HEK293 (cell line): ENCODE measurements around the gene TNPO3.
A peak's percentile ranks its signal among the peaks of the same experiment; 100 is the strongest.

Experiments used
- CTCF ChIA-PET: fragments of 350-600 bp; formaldehyde crosslinking; extraction: SDS; loops from one replicate; lab custom pipeline; 2021; ENCODE audit warnings: antibody characterized with exemption; lab: Yijun Ruan, JAX
- POLR2A ChIA-PET: fragments of 300-600 bp; formaldehyde crosslinking; extraction: SDS; loops from one replicate; lab custom pipeline; 2020; ENCODE audit warnings: antibody characterized with exemption, inconsistent platforms; lab: Yijun Ruan, JAX
- H3K27ac ChIP-seq: fragments of 200-500 bp; sonication (Bioruptor generic); 2 replicates; pipeline ENCODE4 v1.5.1; 2014; ENCODE audit warnings: low read depth, low read length, control low read depth, inconsistent platforms; ENCODE audit errors: extremely low read depth
- H3K36me3 ChIP-seq, 2 experiments: fragments of 200-500 bp in 1 of 2; sonication (Bioruptor generic) in 1 of 2; 1 replicate in 1 of 2; 2 replicates in 1 of 2; pipeline ENCODE4 v1.5.1; 2014 to 2017; ENCODE audit warnings: inconsistent platforms in 2 of 2, low read length in 2 of 2; ENCODE audit not compliant: control insufficient read depth in 2 of 2, insufficient read depth in 1 of 2
- H3K4me1 ChIP-seq: fragments of 200-500 bp; sonication (Bioruptor generic); 2 replicates; pipeline ENCODE4 v1.5.1; 2014; ENCODE audit warnings: mild to moderate bottlenecking, low read length, inconsistent platforms; ENCODE audit not compliant: control insufficient read depth, insufficient read depth
- H3K4me3 ChIP-seq: 2 replicates; pipeline ENCODE4 v1.5.1; 2011; ENCODE audit warnings: low read depth, mild to moderate bottlenecking, control low read depth, low read length, moderate library complexity
- H3K9me3 ChIP-seq: fragments of 200-500 bp; sonication (Bioruptor generic); 2 replicates; pipeline ENCODE4 v1.5.1; 2014; ENCODE audit warnings: low read depth, low read length, inconsistent platforms; ENCODE audit not compliant: control insufficient read depth, insufficient read depth
- GLI4 ChIP-seq: fragments of 450-650 bp; formaldehyde crosslinking; IDR thresholded peaks from 2 replicates; pipeline ENCODE4 v1.5.1; 2016; ENCODE audit warnings: missing biosample characterization, missing genetic modification characterization
- GLIS1 ChIP-seq: fragments of 450-650 bp; formaldehyde crosslinking; IDR thresholded peaks from 2 replicates; pipeline ENCODE4 v1.5.1; 2016; ENCODE audit warnings: missing biosample characterization, missing genetic modification characterization
- KLF16 ChIP-seq: fragments of 450-650 bp; formaldehyde crosslinking; IDR thresholded peaks from 2 replicates; pipeline ENCODE4 v1.5.1; 2017; ENCODE audit warnings: missing biosample characterization, missing genetic modification characterization
- KLF8 ChIP-seq: fragments of 450-650 bp; formaldehyde crosslinking; IDR thresholded peaks from 2 replicates; pipeline ENCODE4 v1.5.1; 2016; ENCODE audit warnings: missing biosample characterization, missing genetic modification characterization
- MYNN ChIP-seq: fragments of 450-650 bp; formaldehyde crosslinking; IDR thresholded peaks from 2 replicates; pipeline ENCODE4 v1.5.1; 2016; ENCODE audit warnings: missing biosample characterization, missing genetic modification characterization, borderline replicate concordance
- OSR2 ChIP-seq: fragments of 450-650 bp; formaldehyde crosslinking; IDR thresholded peaks from 2 replicates; pipeline ENCODE4 v1.5.1; 2016; ENCODE audit warnings: missing biosample characterization, missing genetic modification characterization
- OVOL3 ChIP-seq: fragments of 450-650 bp; formaldehyde crosslinking; IDR thresholded peaks from 2 replicates; pipeline ENCODE4 v1.5.1; 2016; ENCODE audit warnings: missing biosample characterization, missing genetic modification characterization
- REPIN1 ChIP-seq: fragments of 450-650 bp; formaldehyde crosslinking; IDR thresholded peaks from 2 replicates; pipeline ENCODE4 v1.5.1; 2017; ENCODE audit warnings: missing biosample characterization, missing genetic modification characterization, low read depth
- SCRT2 ChIP-seq: fragments of 450-650 bp; formaldehyde crosslinking; IDR thresholded peaks from 2 replicates; pipeline ENCODE4 v1.5.1; 2016; ENCODE audit warnings: missing biosample characterization, missing genetic modification characterization
- ZFHX2 ChIP-seq: fragments of 450-650 bp; formaldehyde crosslinking; conservative IDR thresholded peaks from 2 replicates; pipeline ENCODE4 v1.5.1; 2016; ENCODE audit warnings: missing biosample characterization, missing genetic modification characterization
- ZNF121 ChIP-seq: fragments of 450-650 bp; formaldehyde crosslinking; IDR thresholded peaks from 2 replicates; pipeline ENCODE4 v1.5.1; 2016; ENCODE audit warnings: missing biosample characterization, missing genetic modification characterization
- ZNF2 ChIP-seq: fragments of 450-650 bp; formaldehyde crosslinking; IDR thresholded peaks from 2 replicates; pipeline ENCODE4 v1.5.1; 2016; ENCODE audit warnings: missing biosample characterization, missing genetic modification characterization
- ZNF341 ChIP-seq: fragments of 450-650 bp; formaldehyde crosslinking; IDR thresholded peaks from 2 replicates; pipeline ENCODE4; 2016; ENCODE audit warnings: low read depth, missing biosample characterization, missing genetic modification characterization
- ZNF394 ChIP-seq: fragments of 450-650 bp; formaldehyde crosslinking; IDR thresholded peaks from 2 replicates; pipeline ENCODE4 v1.5.1; 2016; ENCODE audit warnings: missing biosample characterization, missing genetic modification characterization, mild to moderate bottlenecking, moderate library complexity, borderline replicate concordance
- ZNF558 ChIP-seq: fragments of 450-650 bp; formaldehyde crosslinking; IDR thresholded peaks from 2 replicates; pipeline ENCODE4 v1.5.1; 2016; ENCODE audit warnings: missing biosample characterization, missing genetic modification characterization
- ZNF561 ChIP-seq: fragments of 450-650 bp; IDR thresholded peaks from 2 replicates; pipeline ENCODE4 v1.5.1; 2018; ENCODE audit warnings: missing biosample characterization, missing genetic modification characterization, borderline replicate concordance
- ZNF623 ChIP-seq: fragments of 450-650 bp; formaldehyde crosslinking; IDR thresholded peaks from 2 replicates; pipeline ENCODE4 v1.5.1; 2016; ENCODE audit warnings: missing biosample characterization, missing genetic modification characterization
- ZNF629 ChIP-seq: fragments of 450-650 bp; formaldehyde crosslinking; IDR thresholded peaks from 2 replicates; pipeline ENCODE4 v1.5.1; 2017; ENCODE audit warnings: missing biosample characterization, missing genetic modification characterization
- ZNF664 ChIP-seq: fragments of 450-650 bp; formaldehyde crosslinking; IDR thresholded peaks from 2 replicates; pipeline ENCODE4 v1.5.1; 2016; ENCODE audit warnings: missing biosample characterization, missing genetic modification characterization
- ZNF768 ChIP-seq: fragments of 450-650 bp; formaldehyde crosslinking; IDR thresholded peaks from 2 replicates; pipeline ENCODE4 v1.5.1; 2018; ENCODE audit warnings: missing biosample characterization, mild to moderate bottlenecking, missing genetic modification characterization
- TF ChIP-seq, protein P1 (sequence below): fragments of 450-650 bp; formaldehyde crosslinking; IDR thresholded peaks from 2 replicates; pipeline ENCODE4 v1.5.1; 2016; ENCODE audit warnings: missing biosample characterization, missing genetic modification characterization
- TF ChIP-seq, protein P2 (sequence below): fragments of 450-650 bp; formaldehyde crosslinking; IDR thresholded peaks from 2 replicates; pipeline ENCODE4 v1.5.1; 2016; ENCODE audit warnings: missing biosample characterization, missing genetic modification characterization
- TF ChIP-seq, protein P3 (sequence below): fragments of 450-650 bp; formaldehyde crosslinking; IDR thresholded peaks from 2 replicates; pipeline ENCODE4 v1.5.1; 2016; ENCODE audit warnings: missing biosample characterization, missing genetic modification characterization, borderline replicate concordance
- TF ChIP-seq, protein P4 (sequence below): fragments of 450-650 bp; formaldehyde crosslinking; IDR thresholded peaks from 2 replicates; pipeline ENCODE4 v1.5.1; 2016; ENCODE audit warnings: missing biosample characterization, missing genetic modification characterization
- TF ChIP-seq, protein P5 (sequence below): fragments of 450-650 bp; formaldehyde crosslinking; IDR thresholded peaks from 2 replicates; pipeline ENCODE4 v1.5.1; 2016; ENCODE audit warnings: missing biosample characterization, missing genetic modification characterization
- TF ChIP-seq, protein P6 (sequence below): sonication (generic); formaldehyde crosslinking; IDR thresholded peaks from 2 replicates; pipeline ENCODE4 v1.8.1; 2022; ENCODE audit warnings: mild to moderate bottlenecking, moderate library complexity, missing genetic modification reagents

Gene TNPO3

DNA sequence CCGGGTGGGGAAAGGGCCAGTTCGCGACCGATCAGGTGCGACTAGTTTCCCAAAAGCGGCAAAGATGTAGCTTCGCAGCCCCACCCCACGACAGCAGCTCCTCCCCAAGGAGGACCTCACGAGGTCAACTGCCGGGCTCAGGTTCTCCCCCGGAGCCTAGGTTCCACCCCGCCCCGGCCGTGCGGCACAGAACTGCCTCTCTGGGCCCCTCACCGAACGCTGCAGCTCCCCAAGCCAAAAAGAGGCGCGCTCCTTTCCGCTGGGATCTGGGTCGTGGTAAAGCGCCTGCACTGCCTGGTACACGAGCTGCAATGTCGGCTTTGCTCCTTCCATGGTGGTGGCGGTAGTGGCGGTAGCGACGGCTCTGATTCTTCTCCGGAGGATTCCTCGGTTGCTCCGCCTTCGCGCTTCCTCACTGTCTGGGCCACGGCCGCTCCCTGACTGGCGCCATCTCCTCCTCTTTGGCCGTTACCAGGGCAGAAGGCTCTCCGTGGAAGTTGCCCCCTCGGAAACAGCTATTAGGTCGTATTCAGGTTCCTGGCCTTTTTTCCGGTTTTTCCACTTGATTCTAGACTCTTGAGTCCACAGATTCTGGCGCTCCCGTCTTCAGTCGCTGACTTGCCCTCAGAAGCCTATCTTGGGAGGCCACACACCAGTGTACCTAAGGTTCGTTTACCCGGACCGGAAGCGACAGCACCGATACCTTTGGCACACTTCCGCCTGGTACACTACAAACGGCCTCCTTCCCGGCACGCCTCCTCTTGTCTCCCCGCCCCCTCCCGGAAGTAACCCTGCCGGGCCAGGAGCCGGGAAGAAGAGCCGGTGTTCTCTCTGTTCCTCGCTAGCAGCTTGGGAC, at the start of gene TNPO3:
TSS of gene TNPO3 (minus strand) at position 674 of the 856 bp plus-strand sequence. CDS start at position 333, 341 bp downstream.
- POLR2A ChIA-PET, result interaction anchor here (0.6 to 2.3 kb wide), 14 partner anchors 9 to 603 kb away, joined by 3 to 15 read pairs (median 4); partner anchors contain the start of gene CALU
- peak within 1 kb of the TSS; percentile 88 for H3K27ac ChIP-seq
- TF ChIP-seq ZNF768 (peak; percentile 36; the same call in 1 of the 2 replicates), ZNF341 (tag by site-specific recombination) (peak; percentile 72), ZNF664 (tag by site-specific recombination) (peak; percentile 71), ZFHX2 (tag by site-specific recombination) (peak; percentile 61; the same call in 1 of the 2 replicates), ZNF623 (peak; percentile 19), ZNF121 (tag by site-specific recombination) (peak; percentile 58), ZNF558 (peak; percentile 88), MYNN (tag by site-specific recombination) (peak; percentile 53; the same call in 1 of the 2 replicates), KLF16 (tag by site-specific recombination) (peak; percentile 99), GLI4 (tag by site-specific recombination) (peak; percentile 91), GLIS1 (tag by site-specific recombination) (peak; percentile 83), ZNF629 (tag by site-specific recombination) (peak; percentile 87), ZNF561 (peak; percentile 88), ZNF2 (tag by site-specific recombination) (peak; percentile 98), OSR2 (tag by site-specific recombination) (0 out of 2 replicates have a peak, but pooled peaks have one; percentile 7), ZNF394 (tag by site-specific recombination) (peak; percentile 83), REPIN1 (tag by site-specific recombination) (peak; percentile 99), OVOL3 (tag by site-specific recombination) (peak; percentile 97), KLF8 (peak; percentile 96), SCRT2 (peak; percentile 47)
- TF ChIP-seq, protein P1, sequence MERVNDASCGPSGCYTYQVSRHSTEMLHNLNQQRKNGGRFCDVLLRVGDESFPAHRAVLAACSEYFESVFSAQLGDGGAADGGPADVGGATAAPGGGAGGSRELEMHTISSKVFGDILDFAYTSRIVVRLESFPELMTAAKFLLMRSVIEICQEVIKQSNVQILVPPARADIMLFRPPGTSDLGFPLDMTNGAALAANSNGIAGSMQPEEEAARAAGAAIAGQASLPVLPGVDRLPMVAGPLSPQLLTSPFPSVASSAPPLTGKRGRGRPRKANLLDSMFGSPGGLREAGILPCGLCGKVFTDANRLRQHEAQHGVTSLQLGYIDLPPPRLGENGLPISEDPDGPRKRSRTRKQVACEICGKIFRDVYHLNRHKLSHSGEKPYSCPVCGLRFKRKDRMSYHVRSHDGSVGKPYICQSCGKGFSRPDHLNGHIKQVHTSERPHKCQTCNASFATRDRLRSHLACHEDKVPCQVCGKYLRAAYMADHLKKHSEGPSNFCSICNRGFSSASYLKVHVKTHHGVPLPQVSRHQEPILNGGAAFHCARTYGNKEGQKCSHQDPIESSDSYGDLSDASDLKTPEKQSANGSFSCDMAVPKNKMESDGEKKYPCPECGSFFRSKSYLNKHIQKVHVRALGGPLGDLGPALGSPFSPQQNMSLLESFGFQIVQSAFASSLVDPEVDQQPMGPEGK (tag by site-specific recombination), result peak; percentile 74
- TF ChIP-seq, protein P2, sequence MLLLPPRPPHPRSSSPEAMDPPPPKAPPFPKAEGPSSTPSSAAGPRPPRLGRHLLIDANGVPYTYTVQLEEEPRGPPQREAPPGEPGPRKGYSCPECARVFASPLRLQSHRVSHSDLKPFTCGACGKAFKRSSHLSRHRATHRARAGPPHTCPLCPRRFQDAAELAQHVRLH, result peak; percentile 99
- TF ChIP-seq, protein P3, sequence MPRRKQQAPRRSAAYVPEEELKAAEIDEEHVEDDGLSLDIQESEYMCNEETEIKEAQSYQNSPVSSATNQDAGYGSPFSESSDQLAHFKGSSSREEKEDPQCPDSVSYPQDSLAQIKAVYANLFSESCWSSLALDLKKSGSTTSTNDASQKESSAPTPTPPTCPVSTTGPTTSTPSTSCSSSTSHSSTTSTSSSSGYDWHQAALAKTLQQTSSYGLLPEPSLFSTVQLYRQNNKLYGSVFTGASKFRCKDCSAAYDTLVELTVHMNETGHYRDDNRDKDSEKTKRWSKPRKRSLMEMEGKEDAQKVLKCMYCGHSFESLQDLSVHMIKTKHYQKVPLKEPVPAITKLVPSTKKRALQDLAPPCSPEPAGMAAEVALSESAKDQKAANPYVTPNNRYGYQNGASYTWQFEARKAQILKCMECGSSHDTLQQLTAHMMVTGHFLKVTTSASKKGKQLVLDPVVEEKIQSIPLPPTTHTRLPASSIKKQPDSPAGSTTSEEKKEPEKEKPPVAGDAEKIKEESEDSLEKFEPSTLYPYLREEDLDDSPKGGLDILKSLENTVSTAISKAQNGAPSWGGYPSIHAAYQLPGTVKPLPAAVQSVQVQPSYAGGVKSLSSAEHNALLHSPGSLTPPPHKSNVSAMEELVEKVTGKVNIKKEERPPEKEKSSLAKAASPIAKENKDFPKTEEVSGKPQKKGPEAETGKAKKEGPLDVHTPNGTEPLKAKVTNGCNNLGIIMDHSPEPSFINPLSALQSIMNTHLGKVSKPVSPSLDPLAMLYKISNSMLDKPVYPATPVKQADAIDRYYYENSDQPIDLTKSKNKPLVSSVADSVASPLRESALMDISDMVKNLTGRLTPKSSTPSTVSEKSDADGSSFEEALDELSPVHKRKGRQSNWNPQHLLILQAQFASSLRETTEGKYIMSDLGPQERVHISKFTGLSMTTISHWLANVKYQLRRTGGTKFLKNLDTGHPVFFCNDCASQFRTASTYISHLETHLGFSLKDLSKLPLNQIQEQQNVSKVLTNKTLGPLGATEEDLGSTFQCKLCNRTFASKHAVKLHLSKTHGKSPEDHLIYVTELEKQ (tag by site-specific recombination), result peak; percentile 47; the same call in 1 of the 2 replicates
- TF ChIP-seq, protein P4, sequence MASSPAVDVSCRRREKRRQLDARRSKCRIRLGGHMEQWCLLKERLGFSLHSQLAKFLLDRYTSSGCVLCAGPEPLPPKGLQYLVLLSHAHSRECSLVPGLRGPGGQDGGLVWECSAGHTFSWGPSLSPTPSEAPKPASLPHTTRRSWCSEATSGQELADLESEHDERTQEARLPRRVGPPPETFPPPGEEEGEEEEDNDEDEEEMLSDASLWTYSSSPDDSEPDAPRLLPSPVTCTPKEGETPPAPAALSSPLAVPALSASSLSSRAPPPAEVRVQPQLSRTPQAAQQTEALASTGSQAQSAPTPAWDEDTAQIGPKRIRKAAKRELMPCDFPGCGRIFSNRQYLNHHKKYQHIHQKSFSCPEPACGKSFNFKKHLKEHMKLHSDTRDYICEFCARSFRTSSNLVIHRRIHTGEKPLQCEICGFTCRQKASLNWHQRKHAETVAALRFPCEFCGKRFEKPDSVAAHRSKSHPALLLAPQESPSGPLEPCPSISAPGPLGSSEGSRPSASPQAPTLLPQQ (tag by site-specific recombination), result peak; percentile 93
- TF ChIP-seq, protein P5, sequence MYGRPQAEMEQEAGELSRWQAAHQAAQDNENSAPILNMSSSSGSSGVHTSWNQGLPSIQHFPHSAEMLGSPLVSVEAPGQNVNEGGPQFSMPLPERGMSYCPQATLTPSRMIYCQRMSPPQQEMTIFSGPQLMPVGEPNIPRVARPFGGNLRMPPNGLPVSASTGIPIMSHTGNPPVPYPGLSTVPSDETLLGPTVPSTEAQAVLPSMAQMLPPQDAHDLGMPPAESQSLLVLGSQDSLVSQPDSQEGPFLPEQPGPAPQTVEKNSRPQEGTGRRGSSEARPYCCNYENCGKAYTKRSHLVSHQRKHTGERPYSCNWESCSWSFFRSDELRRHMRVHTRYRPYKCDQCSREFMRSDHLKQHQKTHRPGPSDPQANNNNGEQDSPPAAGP (tag by site-specific recombination), result peak; percentile 94
- TF ChIP-seq, protein P6, sequence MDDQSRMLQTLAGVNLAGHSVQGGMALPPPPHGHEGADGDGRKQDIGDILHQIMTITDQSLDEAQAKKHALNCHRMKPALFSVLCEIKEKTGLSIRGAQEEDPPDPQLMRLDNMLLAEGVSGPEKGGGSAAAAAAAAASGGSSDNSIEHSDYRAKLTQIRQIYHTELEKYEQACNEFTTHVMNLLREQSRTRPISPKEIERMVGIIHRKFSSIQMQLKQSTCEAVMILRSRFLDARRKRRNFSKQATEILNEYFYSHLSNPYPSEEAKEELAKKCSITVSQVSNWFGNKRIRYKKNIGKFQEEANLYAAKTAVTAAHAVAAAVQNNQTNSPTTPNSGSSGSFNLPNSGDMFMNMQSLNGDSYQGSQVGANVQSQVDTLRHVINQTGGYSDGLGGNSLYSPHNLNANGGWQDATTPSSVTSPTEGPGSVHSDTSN (CRISPR knock-in tag), result no peak

More for the DNA sequence above, at the start of gene TNPO3:
- Histone ChIP-seq H3K36me3 (peaks cover 0 to 4% of the 10 kb centered on the region in 2 experiments; a peak in 1 of 3 replicates), H3K4me1 (no peaks in the 10 kb centered on the region), H3K9me3 (no peaks in the 10 kb centered on the region), H3K4me3 (peak within 1 kb of the TSS; percentile 78)
- CTCF ChIA-PET, result interaction anchor here (0.7 to 1.9 kb wide), 7 partner anchors 29 to 171 kb away, joined by 3 to 12 read pairs (median 4); no protein-coding TSS in a partner anchor
